ENCODE measurements around the gene RSPH1.

DNA sequence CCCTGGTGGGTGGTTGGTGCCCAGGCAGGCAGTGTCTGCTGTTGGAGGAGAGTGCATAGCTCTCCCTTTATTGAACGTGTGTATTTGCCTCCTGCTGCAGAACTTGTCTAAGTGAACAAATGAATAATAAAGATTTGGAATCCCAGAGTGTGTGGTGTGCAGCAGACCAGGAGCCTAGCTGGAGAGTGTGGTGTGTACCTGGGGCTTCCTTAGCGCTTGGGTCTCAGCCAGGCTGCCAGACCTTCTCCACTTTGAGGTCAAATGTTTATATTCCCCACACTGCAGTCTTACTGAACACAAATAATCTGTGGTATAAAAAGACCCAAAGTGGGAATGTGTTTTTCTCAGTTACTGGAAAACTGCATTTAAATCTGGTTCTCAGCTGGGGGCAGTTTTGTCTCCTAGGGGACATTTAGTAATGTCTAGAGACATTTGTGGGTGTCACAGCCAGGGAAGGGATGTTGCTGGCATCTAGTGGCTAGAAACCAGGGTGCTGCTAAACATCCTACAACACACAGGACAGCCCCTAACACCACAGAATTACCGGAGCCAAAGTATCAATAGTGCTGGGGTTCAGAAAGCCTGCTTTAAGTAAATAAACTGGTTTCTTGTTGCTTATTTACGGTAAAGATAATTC is 41.2 kb upstream of the RSPH1 start:
- TF ChIP-seq, protein P1, sequence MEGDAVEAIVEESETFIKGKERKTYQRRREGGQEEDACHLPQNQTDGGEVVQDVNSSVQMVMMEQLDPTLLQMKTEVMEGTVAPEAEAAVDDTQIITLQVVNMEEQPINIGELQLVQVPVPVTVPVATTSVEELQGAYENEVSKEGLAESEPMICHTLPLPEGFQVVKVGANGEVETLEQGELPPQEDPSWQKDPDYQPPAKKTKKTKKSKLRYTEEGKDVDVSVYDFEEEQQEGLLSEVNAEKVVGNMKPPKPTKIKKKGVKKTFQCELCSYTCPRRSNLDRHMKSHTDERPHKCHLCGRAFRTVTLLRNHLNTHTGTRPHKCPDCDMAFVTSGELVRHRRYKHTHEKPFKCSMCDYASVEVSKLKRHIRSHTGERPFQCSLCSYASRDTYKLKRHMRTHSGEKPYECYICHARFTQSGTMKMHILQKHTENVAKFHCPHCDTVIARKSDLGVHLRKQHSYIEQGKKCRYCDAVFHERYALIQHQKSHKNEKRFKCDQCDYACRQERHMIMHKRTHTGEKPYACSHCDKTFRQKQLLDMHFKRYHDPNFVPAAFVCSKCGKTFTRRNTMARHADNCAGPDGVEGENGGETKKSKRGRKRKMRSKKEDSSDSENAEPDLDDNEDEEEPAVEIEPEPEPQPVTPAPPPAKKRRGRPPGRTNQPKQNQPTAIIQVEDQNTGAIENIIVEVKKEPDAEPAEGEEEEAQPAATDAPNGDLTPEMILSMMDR (IDR thresholded peaks at IDR 0.05; ENCODE audit: control extremely low read depth in 1 of 3, insufficient read depth in 1 of 3, low read depth in 1 of 3, low read length in 3 of 3) = peak; percentile 4 to 54 (median 36)
- TF ChIP-seq CBX5 (IDR thresholded peaks at IDR 0.05; ENCODE audit: low read depth, low read length) = no peak
- TF ChIP-seq POLR2AphosphoS5 (IDR thresholded peaks at IDR 0.05; ENCODE audit: low read depth, low read length) = no peak
- no peak for TF ChIP-seq EP300 (IDR thresholded peaks at IDR 0.05; ENCODE audit: borderline replicate concordance in 1 of 2, low read depth in 2 of 2, low read length in 2 of 2)

All from H1 (cell line).